ENCODE results near the gene SOX5.
"Not testable (repeated sequence)": the region's sequence is repeated elsewhere in the genome, so short reads cannot be mapped to it uniquely, and the experiment has no call there.

Gene SOX5

GRCh38 chr12:23540572-23540971 is 408.9 kb downstream of the SOX5 start:
- DNase-seq (ENCODE audit: low spot score) = no peak

- DNase-seq (ENCODE audit: low spot score) = peak; percentile 47
Observed at GRCh38 chr12:23536293-23536692, 413.2 kb downstream of the SOX5 start.

- no peak for DNase-seq (ENCODE audit: low spot score)
Observed at GRCh38 chr12:23535441-23535840, 414.0 kb downstream of the SOX5 start.

GRCh38 chr12:23534196-23534595 is 415.3 kb downstream of the SOX5 start:
- no peak for DNase-seq (ENCODE audit: low spot score)

GRCh38 chr12:23533699-23534098 is 415.8 kb downstream of the SOX5 start:
- no peak for DNase-seq (ENCODE audit: low spot score)

GRCh38 chr12:23533265-23533664 is 416.2 kb downstream of the SOX5 start:
- DNase-seq (ENCODE audit: low spot score) = no peak

GRCh38 chr12:23528316-23528715 is 421.2 kb downstream of the SOX5 start:
- no peak for DNase-seq (ENCODE audit: low spot score)

- no peak for DNase-seq (ENCODE audit: low spot score)
Observed at GRCh38 chr12:23525450-23526072, 423.9 kb downstream of the SOX5 start.

- no peak for DNase-seq (ENCODE audit: low spot score)
Observed at GRCh38 chr12:23523339-23523738, 426.1 kb downstream of the SOX5 start.

- not testable (repeated sequence) for DNase-seq (ENCODE audit: low spot score)
Observed at GRCh38 chr12:23519444-23519843, 430.0 kb downstream of the SOX5 start.

GRCh38 chr12:23515785-23516184 is 433.7 kb downstream of the SOX5 start:
- not testable (repeated sequence) for DNase-seq (ENCODE audit: low spot score)

- DNase-seq (ENCODE audit: low spot score) = no peak
Observed at GRCh38 chr12:23510484-23510883, 439.0 kb downstream of the SOX5 start.

GRCh38 chr12:23509832-23510231 is 439.6 kb downstream of the SOX5 start:
- not testable (repeated sequence) for DNase-seq (ENCODE audit: low spot score)

GRCh38 chr12:23507785-23508184 is 441.7 kb downstream of the SOX5 start:
- not testable (repeated sequence) for DNase-seq (ENCODE audit: low spot score)

- not testable (repeated sequence) for DNase-seq (ENCODE audit: low spot score)
Observed at GRCh38 chr12:23505736-23506135, 443.7 kb downstream of the SOX5 start.

- no peak for DNase-seq (ENCODE audit: low spot score)
Observed at GRCh38 chr12:23504641-23505399, 444.6 kb downstream of the SOX5 start.

- no peak for DNase-seq (ENCODE audit: low spot score)
Observed at GRCh38 chr12:23504043-23504442, 445.4 kb downstream of the SOX5 start.

- no peak for DNase-seq (ENCODE audit: low spot score)
Observed at GRCh38 chr12:23503544-23503943, 445.9 kb downstream of the SOX5 start.

- DNase-seq (ENCODE audit: low spot score) = no peak
Observed at GRCh38 chr12:23502259-23502658, 447.2 kb downstream of the SOX5 start.

GRCh38 chr12:23495472-23495871 is 454.0 kb downstream of the SOX5 start:
- no peak for DNase-seq (ENCODE audit: low spot score)

- no peak for DNase-seq (ENCODE audit: low spot score)
Observed at GRCh38 chr12:23493672-23494071, 455.8 kb downstream of the SOX5 start.

- DNase-seq (ENCODE audit: low spot score) = not testable (repeated sequence)
Observed at GRCh38 chr12:23491029-23491428, 458.4 kb downstream of the SOX5 start.

- DNase-seq (ENCODE audit: low spot score) = no peak
Observed at GRCh38 chr12:23488130-23488529, 461.3 kb downstream of the SOX5 start.

GRCh38 chr12:23484238-23484637 is 465.2 kb downstream of the SOX5 start:
- no peak for DNase-seq (ENCODE audit: low spot score)
